SU-DHL-6 (cell line): ENCODE data around the gene NOVA1.

Experiments used
- H2AFZ ChIP-seq: fragments of 200-600 bp; sonication (generic); 2 replicates; pipeline ENCODE4 v1.6.1; 2014; ENCODE audit warnings: low read depth, mild to moderate bottlenecking, moderate library complexity, mixed read lengths, antibody characterized with exemption, low read length; ENCODE audit not compliant: severe bottlenecking
- H3F3A ChIP-seq: fragments of 200-600 bp; shearing (Covaris generic); 2 replicates; pipeline ENCODE4 v1.6.0; 2016; ENCODE audit warnings: antibody characterized with exemption, mild to moderate bottlenecking; ENCODE audit not compliant: insufficient read depth
- H3K27ac ChIP-seq: fragments of 200-600 bp; sonication (generic); 2 replicates; pipeline ENCODE4 v1.5.1; 2016; ENCODE audit warnings: low read depth, mild to moderate bottlenecking, low read length, moderate library complexity, mixed read lengths
- H3K27me3 ChIP-seq: fragments of 200-600 bp; sonication (generic), shearing (Covaris generic); 2 replicates; pipeline ENCODE4 v1.6.0; 2014; ENCODE audit warnings: mild to moderate bottlenecking, low read length
- H3K36me3 ChIP-seq: fragments of 200-600 bp; sonication (generic); 2 replicates; pipeline ENCODE4 v1.6.1; 2014; ENCODE audit warnings: mild to moderate bottlenecking, low read length, mixed read lengths
- H3K4me2 ChIP-seq: fragments of 300-600, 200-600 bp; shearing (Covaris generic), sonication (generic); 2 replicates; pipeline ENCODE4 v1.6.0; 2014; ENCODE audit warnings: low read length, low read depth, mild to moderate bottlenecking; ENCODE audit not compliant: poor library complexity, severe bottlenecking
- H3K4me3 ChIP-seq: fragments of 200-600 bp; sonication (generic); 2 replicates; pipeline ENCODE4 v1.5.1; 2014; ENCODE audit warnings: antibody characterized with exemption, low read length, mild to moderate bottlenecking, mixed read lengths; ENCODE audit not compliant: insufficient read depth, poor library complexity, severe bottlenecking
- H3K79me2 ChIP-seq: fragments of 200-600 bp; sonication (generic); 2 replicates; pipeline ENCODE4 v1.6.1; 2014; ENCODE audit warnings: mild to moderate bottlenecking, low read length, moderate library complexity; ENCODE audit not compliant: insufficient read depth
- H3K9ac ChIP-seq: fragments of 200-600 bp; sonication (generic); 2 replicates; pipeline ENCODE4 v1.7.0; 2014; ENCODE audit warnings: mild to moderate bottlenecking, low read length
- H3K9me2 ChIP-seq: fragments of 200-600 bp; sonication (generic); replicated peaks from 2 replicates; pipeline ENCODE4 v1.6.1; 2014; ENCODE audit warnings: low read length; ENCODE audit not compliant: insufficient read depth
- H3K9me3 ChIP-seq: fragments of 200-600 bp; sonication (generic); 2 replicates; pipeline ENCODE4 v1.6.1; 2014; ENCODE audit warnings: low read length, mixed read lengths; ENCODE audit not compliant: insufficient read depth
- H4K20me1 ChIP-seq: fragments of 200-600 bp; sonication (generic); 2 replicates; pipeline ENCODE4 v1.6.1; 2014; ENCODE audit warnings: low read depth, mild to moderate bottlenecking, antibody characterized with exemption, low read length, moderate library complexity, mixed read lengths
- EZH2phosphoT487 ChIP-seq: fragments of 200-600 bp; sonication (generic), shearing (Covaris generic); conservative IDR thresholded peaks from 2 replicates; pipeline ENCODE4 v1.6.1; 2018; ENCODE audit warnings: mild to moderate bottlenecking, antibody characterized with exemption, low read length, moderate library complexity, mixed read lengths
- TF ChIP-seq, protein P1 (sequence below): fragments of 200-600 bp; sonication (generic); IDR thresholded peaks from one replicate; pipeline ENCODE4 v1.5.1; 2017; ENCODE audit warnings: antibody characterized with exemption, mild to moderate bottlenecking, low read length, moderate library complexity; ENCODE audit not compliant: insufficient read depth, poor library complexity, severe bottlenecking

NOVA1 gene

GRCh38 chr14:26611259-26611658 lies 13.4 kb upstream of the NOVA1 start:
- H3K9me2 ChIP-seq, result no peaks in the 10 kb centered on the region
- H4K20me1 ChIP-seq, result no peaks in the 10 kb centered on the region
- H3K4me3 ChIP-seq, result no peak overlapping the region
- H3K4me2 ChIP-seq, result no peak overlapping the region
- H3F3A ChIP-seq, result no peaks in the 10 kb centered on the region
- no peak overlapping the region for H2AFZ ChIP-seq
- H3K27ac ChIP-seq, result no peak overlapping the region
- peaks cover 14% of the 10 kb centered on the region; the same call in 1 of the 2 replicates for H3K9me3 ChIP-seq
- TF ChIP-seq EZH2phosphoT487, result no peak
- TF ChIP-seq, protein P1, sequence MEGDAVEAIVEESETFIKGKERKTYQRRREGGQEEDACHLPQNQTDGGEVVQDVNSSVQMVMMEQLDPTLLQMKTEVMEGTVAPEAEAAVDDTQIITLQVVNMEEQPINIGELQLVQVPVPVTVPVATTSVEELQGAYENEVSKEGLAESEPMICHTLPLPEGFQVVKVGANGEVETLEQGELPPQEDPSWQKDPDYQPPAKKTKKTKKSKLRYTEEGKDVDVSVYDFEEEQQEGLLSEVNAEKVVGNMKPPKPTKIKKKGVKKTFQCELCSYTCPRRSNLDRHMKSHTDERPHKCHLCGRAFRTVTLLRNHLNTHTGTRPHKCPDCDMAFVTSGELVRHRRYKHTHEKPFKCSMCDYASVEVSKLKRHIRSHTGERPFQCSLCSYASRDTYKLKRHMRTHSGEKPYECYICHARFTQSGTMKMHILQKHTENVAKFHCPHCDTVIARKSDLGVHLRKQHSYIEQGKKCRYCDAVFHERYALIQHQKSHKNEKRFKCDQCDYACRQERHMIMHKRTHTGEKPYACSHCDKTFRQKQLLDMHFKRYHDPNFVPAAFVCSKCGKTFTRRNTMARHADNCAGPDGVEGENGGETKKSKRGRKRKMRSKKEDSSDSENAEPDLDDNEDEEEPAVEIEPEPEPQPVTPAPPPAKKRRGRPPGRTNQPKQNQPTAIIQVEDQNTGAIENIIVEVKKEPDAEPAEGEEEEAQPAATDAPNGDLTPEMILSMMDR, result no peak
- H3K27me3 ChIP-seq, result no peaks in the 10 kb centered on the region
- H3K9ac ChIP-seq, result no peak overlapping the region
- no peaks in the 10 kb centered on the region for H3K36me3 ChIP-seq
- H3K79me2 ChIP-seq, result no peaks in the 10 kb centered on the region

- Histone ChIP-seq H3K4me2 (no peak overlapping the region), H2AFZ (no peak overlapping the region), H3K9me2 (no peaks in the 10 kb centered on the region), H3K79me2 (no peaks in the 10 kb centered on the region), H3K27me3 (no peaks in the 10 kb centered on the region), H3K27ac (no peak overlapping the region), H3K9me3 (no peaks in the 10 kb centered on the region), H3K36me3 (no peaks in the 10 kb centered on the region), H3K9ac (no peak overlapping the region), H3F3A (no peaks in the 10 kb centered on the region), H4K20me1 (no peaks in the 10 kb centered on the region), H3K4me3 (no peak overlapping the region)
- TF ChIP-seq, protein P1, result no peak
- TF ChIP-seq EZH2phosphoT487, result no peak
These were observed 9.0 kb upstream of the NOVA1 start for GRCh38 chr14:26606729-26607312.

DNA sequence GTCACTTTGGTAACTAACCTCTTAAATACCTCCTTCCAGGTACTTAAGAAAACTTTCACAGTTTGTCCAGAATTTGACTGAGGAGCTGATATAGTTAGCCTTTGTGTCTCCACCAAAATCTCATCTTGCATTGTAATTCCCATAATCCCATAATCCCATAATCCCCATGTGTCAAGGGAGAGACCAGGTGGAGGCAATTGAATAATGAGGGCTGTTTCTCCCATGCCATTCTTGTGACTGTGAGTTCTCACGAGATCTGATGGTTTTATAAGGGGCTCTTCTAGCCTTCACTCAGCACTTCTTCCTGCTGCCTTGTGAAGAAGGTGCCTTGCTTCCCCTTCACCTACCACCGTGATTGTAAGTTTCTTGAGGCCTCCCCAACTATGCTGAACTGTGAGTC lies 7.8 kb upstream of the NOVA1 start:
- Histone ChIP-seq H3K9me3 (no peaks in the 10 kb centered on the region), H3K79me2 (no peaks in the 10 kb centered on the region), H3K9ac (no peak overlapping the region), H3K36me3 (no peaks in the 10 kb centered on the region), H3K4me3 (no peak overlapping the region), H4K20me1 (no peaks in the 10 kb centered on the region), H3K9me2 (no peaks in the 10 kb centered on the region), H3K27ac (no peak overlapping the region), H2AFZ (no peak overlapping the region), H3F3A (no peaks in the 10 kb centered on the region), H3K27me3 (no peaks in the 10 kb centered on the region), H3K4me2 (no peak overlapping the region)
- TF ChIP-seq, protein P1, result no peak
- TF ChIP-seq EZH2phosphoT487, result no peak
